Suprapubic skin (tissue), 3 donors: Measurements from ENCODE around the gene ANTXR1.

ENCODE experiments used
- EP300 ChIP-seq: sonication (generic); formaldehyde crosslinking; IDR thresholded peaks from one replicate; pipeline ENCODE4 v1.6.1; 2017; ENCODE audit warnings: antibody characterized with exemption
- POLR2A ChIP-seq, 2 donors: fragments of 450-650 bp; IDR thresholded peaks; one replicate each; pipeline ENCODE4 v1.6.1; 2017; ENCODE audit warnings: antibody characterized with exemption in 2 of 2, mild to moderate bottlenecking in 2 of 2, moderate library complexity in 2 of 2
- TF ChIP-seq, protein P1 (sequence below), 2 donors: fragments of 200-600 bp in 1 of 2; fragments of 450-650 bp in 1 of 2; sonication (generic) in 1 of 2; IDR thresholded peaks; one replicate each; pipeline ENCODE4 v1.5.1; 2016 to 2019; ENCODE audit warnings: antibody characterized with exemption in 2 of 2, mild to moderate bottlenecking in 1 of 2, moderate library complexity in 1 of 2

DNA sequence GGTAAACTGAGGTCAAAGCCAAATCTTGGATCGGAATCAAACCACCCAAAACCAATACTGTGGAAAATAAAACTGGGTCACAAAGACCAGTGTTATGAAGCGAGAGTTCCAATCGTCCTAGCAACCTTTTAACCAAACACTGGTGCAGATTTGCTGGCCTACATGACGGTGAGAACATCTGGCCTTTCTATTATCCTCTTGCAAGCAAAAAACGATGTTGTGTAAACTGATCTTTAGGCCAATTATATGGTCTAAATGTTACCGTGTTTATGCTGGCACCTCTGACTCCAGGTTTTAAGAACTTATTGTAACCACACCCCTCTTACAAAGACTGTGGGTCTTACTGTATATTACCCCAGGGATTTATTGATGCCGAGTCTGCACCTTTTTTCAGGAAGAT lies 228.1 kb downstream of the ANTXR1 start:
- TF ChIP-seq, protein P1, sequence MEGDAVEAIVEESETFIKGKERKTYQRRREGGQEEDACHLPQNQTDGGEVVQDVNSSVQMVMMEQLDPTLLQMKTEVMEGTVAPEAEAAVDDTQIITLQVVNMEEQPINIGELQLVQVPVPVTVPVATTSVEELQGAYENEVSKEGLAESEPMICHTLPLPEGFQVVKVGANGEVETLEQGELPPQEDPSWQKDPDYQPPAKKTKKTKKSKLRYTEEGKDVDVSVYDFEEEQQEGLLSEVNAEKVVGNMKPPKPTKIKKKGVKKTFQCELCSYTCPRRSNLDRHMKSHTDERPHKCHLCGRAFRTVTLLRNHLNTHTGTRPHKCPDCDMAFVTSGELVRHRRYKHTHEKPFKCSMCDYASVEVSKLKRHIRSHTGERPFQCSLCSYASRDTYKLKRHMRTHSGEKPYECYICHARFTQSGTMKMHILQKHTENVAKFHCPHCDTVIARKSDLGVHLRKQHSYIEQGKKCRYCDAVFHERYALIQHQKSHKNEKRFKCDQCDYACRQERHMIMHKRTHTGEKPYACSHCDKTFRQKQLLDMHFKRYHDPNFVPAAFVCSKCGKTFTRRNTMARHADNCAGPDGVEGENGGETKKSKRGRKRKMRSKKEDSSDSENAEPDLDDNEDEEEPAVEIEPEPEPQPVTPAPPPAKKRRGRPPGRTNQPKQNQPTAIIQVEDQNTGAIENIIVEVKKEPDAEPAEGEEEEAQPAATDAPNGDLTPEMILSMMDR (IDR thresholded peaks at IDR 0.05), result no peak
- no peak for TF ChIP-seq EP300
- no peak for TF ChIP-seq POLR2A (IDR thresholded peaks at IDR 0.05)
